ENCODE results near the gene SOS1. TPM values are rescaled to one million over a fixed set of nuclear protein-coding genes. Genes with fewer than 3 reads are reported as not detected.
A peak's percentile ranks its signal among the peaks of the same experiment; 100 is the strongest.

SOS1 gene
- total and polyA plus RNA-seq, 2 of the 13 experiments (the other 11 are each of a cell fraction or from before 2014, with no cell fraction given) = 20.8 to 60.4 TPM

- TF ChIP-seq NONO (IDR thresholded peaks at IDR 0.05) (no peak), NONO (CRISPR knock-in tag; conservative IDR thresholded peaks at IDR 0.05) (peak; percentile 61; the same call in 1 of the 2 replicates), GMEB1 (CRISPR knock-in tag; IDR thresholded peaks at IDR 0.05; ENCODE audit: borderline replicate concordance) (peak; percentile 31; the same call in 1 of the 2 replicates), HNRNPL (IDR thresholded peaks at IDR 0.05; ENCODE audit: low read depth, low read length) (no peak), ZNF235 (CRISPR knock-in tag; IDR thresholded peaks at IDR 0.05; ENCODE audit: borderline replicate concordance) (no peak), CENPBD1 (CRISPR knock-in tag; IDR thresholded peaks at IDR 0.05; ENCODE audit: borderline replicate concordance, low read depth) (no peak), RERE (CRISPR knock-in tag; IDR thresholded peaks at IDR 0.05; ENCODE audit: low read depth) (peak; percentile 86; the same call in 1 of the 2 replicates), ATM (IDR thresholded peaks at IDR 0.05; ENCODE audit: borderline replicate concordance) (no peak), CTCF (CRISPR knock-in tag; IDR thresholded peaks at IDR 0.05) (0 out of 2 replicates have a peak, but pooled peaks have one; percentile 17), ZNF121 (CRISPR knock-in tag; IDR thresholded peaks at IDR 0.05) (no peak), SIX1 (CRISPR knock-in tag; IDR thresholded peaks at IDR 0.05; ENCODE audit: borderline replicate concordance) (peak; percentile 99), ZFX (CRISPR knock-in tag; IDR thresholded peaks at IDR 0.05; ENCODE audit: low read depth) (peak; percentile 42; the same call in 1 of the 2 replicates), DNMT1 (CRISPR knock-in tag; IDR thresholded peaks at IDR 0.05) (no peak), SAP130 (CRISPR knock-in tag; IDR thresholded peaks at IDR 0.05; ENCODE audit: low read depth) (peak; percentile 75), ZNF772 (CRISPR knock-in tag; IDR thresholded peaks at IDR 0.05) (peak; percentile 69), ZFP37 (CRISPR knock-in tag; IDR thresholded peaks at IDR 0.05; ENCODE audit: borderline replicate concordance) (peak; percentile 69; the same call in 1 of the 2 replicates)
These were observed 30.1 kb upstream of the SOS1 start (continued) for GRCh38 chr2:39150890-39151497.

All from HepG2 (cell line).